Fibroblast of pulmonary artery (primary cell): ENCODE measurements around the gene MACROD2.

Experiments
- DNase-seq: peaks from one replicate; pipeline ENCODE4 v3.0.0-alpha.2; 2010; ENCODE audit warnings: low read depth
- H3K4me3 ChIP-seq: replicated peaks from 2 replicates; pipeline ENCODE4 v1.5.1; 2011; ENCODE audit warnings: low read depth, mild to moderate bottlenecking, control low read depth, low read length, moderate library complexity
- TF ChIP-seq, protein P1 (sequence below): IDR thresholded peaks from 2 replicates; pipeline ENCODE4 v1.5.1; 2011; ENCODE audit warnings: mild to moderate bottlenecking, control low read depth, low read length, inconsistent platforms; ENCODE audit errors: missing control alignments

The MACROD2 gene

DNA sequence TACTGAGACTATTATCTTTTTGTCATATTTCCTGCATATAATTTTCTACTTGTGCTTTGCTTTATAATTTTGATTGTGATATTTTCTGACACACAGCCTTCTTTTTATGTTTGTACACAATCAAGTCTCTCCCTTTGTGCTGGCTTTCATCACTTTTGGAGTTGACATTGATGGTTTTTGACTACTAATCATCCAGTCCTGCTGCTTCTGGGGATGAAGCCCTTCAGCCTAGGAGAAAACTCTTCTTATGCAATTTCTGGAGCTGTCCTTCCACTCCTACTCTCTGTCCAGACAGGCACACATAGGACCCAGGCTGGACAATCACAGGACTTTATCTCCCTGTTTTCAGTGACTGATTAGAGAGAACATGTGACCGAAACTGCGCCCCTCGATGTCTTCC, 2063.0 kb downstream of the MACROD2 start:
- no peak overlapping the region for H3K4me3 ChIP-seq
- TF ChIP-seq, protein P1, sequence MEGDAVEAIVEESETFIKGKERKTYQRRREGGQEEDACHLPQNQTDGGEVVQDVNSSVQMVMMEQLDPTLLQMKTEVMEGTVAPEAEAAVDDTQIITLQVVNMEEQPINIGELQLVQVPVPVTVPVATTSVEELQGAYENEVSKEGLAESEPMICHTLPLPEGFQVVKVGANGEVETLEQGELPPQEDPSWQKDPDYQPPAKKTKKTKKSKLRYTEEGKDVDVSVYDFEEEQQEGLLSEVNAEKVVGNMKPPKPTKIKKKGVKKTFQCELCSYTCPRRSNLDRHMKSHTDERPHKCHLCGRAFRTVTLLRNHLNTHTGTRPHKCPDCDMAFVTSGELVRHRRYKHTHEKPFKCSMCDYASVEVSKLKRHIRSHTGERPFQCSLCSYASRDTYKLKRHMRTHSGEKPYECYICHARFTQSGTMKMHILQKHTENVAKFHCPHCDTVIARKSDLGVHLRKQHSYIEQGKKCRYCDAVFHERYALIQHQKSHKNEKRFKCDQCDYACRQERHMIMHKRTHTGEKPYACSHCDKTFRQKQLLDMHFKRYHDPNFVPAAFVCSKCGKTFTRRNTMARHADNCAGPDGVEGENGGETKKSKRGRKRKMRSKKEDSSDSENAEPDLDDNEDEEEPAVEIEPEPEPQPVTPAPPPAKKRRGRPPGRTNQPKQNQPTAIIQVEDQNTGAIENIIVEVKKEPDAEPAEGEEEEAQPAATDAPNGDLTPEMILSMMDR, result no peak
- DNase-seq, result no peak

DNA sequence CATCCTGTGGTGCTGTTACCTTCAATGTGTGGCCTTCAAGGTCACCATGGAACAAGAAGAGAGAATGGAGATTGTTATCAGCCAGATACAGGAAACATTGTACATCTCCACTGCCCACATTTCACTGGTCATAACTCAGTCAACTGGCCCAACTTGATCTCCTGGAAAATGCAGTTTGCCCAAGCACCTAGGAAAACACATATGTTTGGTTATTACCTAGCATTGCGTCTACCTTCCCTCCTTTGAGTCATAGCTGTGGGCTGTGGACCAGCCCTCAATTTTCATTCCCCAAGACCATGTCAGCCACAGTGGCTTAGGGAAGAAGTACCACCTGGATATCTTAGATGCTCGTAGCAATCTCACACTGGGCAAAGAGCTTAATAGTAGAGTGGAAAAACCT, 2064.5 kb downstream of the MACROD2 start:
- TF ChIP-seq, protein P1, result no peak
- no peak overlapping the region for H3K4me3 ChIP-seq

DNA sequence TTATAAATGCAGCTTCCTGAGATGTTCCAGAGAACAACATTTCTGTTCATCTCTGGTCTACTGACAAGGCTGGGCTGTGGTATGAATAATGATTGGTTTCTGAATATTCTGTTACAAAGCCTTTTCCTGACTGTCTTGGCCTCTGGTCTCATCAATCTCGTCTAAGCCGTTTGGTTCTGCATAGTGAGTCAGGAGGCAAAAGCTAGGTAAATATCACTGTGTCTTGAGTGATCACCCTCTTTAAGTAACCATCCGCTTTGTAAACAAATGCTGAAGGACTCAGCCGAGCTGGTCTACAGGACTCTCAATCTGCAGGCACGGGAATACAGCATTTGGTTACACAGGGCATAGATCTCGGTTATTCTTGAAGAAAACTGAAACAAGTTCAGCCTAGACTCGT, 2066.0 kb downstream of the MACROD2 start:
- no peak for DNase-seq
- no peak overlapping the region for H3K4me3 ChIP-seq
- TF ChIP-seq, protein P1, result no peak

More for the DNA sequence above, 2064.5 kb downstream of the MACROD2 start:
- no peak for DNase-seq

DNA sequence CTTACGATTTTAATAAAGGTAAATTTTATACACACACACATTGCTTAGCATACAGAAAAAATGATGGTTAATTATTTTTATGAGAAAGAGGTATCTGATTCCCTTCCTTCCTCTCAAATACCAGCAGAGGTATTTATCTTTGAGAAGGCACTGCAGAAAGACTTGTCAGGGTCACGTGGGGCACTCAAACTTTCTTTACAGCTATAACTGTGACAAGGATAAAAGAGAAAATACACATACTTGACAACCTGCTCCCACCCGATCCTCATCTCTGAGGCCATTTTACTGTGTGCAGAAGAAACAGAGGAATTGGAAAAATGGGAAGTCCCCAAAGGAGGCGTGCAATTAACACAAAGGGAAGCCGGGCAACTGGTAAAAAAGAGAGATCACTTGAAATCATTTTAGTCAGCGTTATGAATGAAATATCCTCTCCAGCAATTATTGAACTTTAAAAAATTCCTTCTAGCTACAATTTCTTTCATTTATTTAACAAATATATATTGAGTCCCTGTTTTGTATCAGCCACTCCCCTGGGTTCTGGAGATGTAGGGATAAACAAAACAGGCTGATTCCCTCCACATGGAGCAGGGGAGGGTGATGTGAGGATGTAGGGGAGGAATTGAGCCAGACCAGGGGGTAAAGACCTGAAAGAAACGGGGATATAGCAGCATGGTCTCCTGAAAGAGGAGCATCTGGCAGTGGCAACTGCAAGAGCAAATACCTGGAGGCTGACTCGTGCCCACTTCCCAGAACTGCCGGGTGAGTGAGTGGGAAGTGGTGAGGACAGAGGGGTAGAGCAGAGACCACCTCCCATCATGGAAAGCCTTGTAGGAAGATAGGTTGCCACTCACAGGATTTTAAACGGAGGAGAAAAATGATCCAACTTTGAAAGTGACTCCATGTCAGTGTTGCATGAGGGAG, 2067.6 kb downstream of the MACROD2 start:
- TF ChIP-seq, protein P1, result no peak
- no peak for DNase-seq
- H3K4me3 ChIP-seq, result no peak overlapping the region

DNA sequence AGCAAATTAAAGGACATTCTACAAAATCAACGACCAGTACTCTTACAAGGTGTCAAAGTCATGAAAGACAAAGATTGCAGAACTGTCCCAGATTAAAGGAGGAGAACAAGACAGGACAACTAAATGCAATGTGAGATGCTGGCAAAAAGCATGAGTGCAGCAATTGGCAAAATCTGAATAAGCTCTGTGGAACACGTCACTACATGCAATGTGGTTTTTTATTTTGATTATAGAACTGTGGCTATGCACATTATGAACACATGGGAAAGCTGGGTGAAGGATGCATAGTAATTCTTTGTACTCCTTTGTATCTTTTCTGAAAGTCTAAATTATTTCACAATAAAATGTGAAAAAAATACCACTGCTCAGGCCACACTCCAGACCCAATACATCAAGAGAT, 2068.6 kb downstream of the MACROD2 start:
- H3K4me3 ChIP-seq, result no peak overlapping the region
- TF ChIP-seq, protein P1, result no peak
- DNase-seq, result no peak

DNA sequence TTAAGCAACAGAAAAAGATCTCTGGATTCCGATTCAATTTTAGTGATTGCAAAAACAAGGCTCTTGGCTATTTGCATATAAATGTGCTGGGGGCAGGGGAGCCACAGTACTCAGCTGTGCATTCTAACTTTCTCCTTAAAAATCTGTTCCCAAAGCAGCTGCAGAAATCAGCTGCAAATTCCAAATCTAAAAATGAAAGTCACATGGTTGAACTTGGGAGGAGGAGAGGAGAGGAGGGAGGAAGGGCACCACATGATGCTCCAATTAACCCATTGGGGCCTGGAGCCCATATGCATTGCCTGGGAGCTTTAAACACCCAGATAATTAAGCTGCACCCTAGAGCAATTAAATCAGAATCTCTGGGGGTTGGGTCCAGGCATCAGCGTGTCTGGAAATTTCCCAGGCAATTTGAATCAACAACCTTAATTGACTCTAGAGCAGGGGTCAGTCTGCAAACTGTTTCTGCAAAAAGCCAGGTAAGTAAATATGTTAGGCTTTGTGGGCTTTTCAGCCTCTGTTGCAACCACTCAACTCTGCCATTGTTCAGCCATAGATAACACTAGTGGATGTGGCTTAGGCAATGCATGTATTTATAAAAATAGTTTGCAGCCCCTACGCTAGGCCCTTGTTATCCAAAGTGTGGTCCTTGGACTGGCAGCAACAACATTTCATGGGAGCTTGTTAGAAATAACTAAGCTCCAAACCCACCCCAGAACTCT, 2069.8 kb downstream of the MACROD2 start:
- TF ChIP-seq, protein P1, result no peak

More for the DNA sequence above, 2069.8 kb downstream of the MACROD2 start:
- H3K4me3 ChIP-seq, result no peak overlapping the region
- DNase-seq, result no peak
